SU-DHL-6 (cell line): ENCODE data around the gene OGG1.

Experiments
- H2AFZ ChIP-seq: fragments of 200-600 bp; sonication (generic); 2 replicates; pipeline ENCODE4 v1.6.1; 2014; ENCODE audit warnings: low read depth, mild to moderate bottlenecking, moderate library complexity, mixed read lengths, antibody characterized with exemption, low read length; ENCODE audit not compliant: severe bottlenecking
- H3F3A ChIP-seq: fragments of 200-600 bp; shearing (Covaris generic); 2 replicates; pipeline ENCODE4 v1.6.0; 2016; ENCODE audit warnings: antibody characterized with exemption, mild to moderate bottlenecking; ENCODE audit not compliant: insufficient read depth
- H3K27ac ChIP-seq: fragments of 200-600 bp; sonication (generic); 2 replicates; pipeline ENCODE4 v1.5.1; 2016; ENCODE audit warnings: low read depth, mild to moderate bottlenecking, low read length, moderate library complexity, mixed read lengths
- H3K27me3 ChIP-seq: fragments of 200-600 bp; sonication (generic), shearing (Covaris generic); 2 replicates; pipeline ENCODE4 v1.6.0; 2014; ENCODE audit warnings: mild to moderate bottlenecking, low read length
- H3K36me3 ChIP-seq: fragments of 200-600 bp; sonication (generic); 2 replicates; pipeline ENCODE4 v1.6.1; 2014; ENCODE audit warnings: mild to moderate bottlenecking, low read length, mixed read lengths
- H3K4me2 ChIP-seq: fragments of 300-600, 200-600 bp; shearing (Covaris generic), sonication (generic); 2 replicates; pipeline ENCODE4 v1.6.0; 2014; ENCODE audit warnings: low read length, low read depth, mild to moderate bottlenecking; ENCODE audit not compliant: poor library complexity, severe bottlenecking
- H3K4me3 ChIP-seq: fragments of 200-600 bp; sonication (generic); 2 replicates; pipeline ENCODE4 v1.5.1; 2014; ENCODE audit warnings: antibody characterized with exemption, low read length, mild to moderate bottlenecking, mixed read lengths; ENCODE audit not compliant: insufficient read depth, poor library complexity, severe bottlenecking
- H3K79me2 ChIP-seq: fragments of 200-600 bp; sonication (generic); 2 replicates; pipeline ENCODE4 v1.6.1; 2014; ENCODE audit warnings: mild to moderate bottlenecking, low read length, moderate library complexity; ENCODE audit not compliant: insufficient read depth
- H3K9ac ChIP-seq: fragments of 200-600 bp; sonication (generic); 2 replicates; pipeline ENCODE4 v1.7.0; 2014; ENCODE audit warnings: mild to moderate bottlenecking, low read length
- H3K9me2 ChIP-seq: fragments of 200-600 bp; sonication (generic); replicated peaks from 2 replicates; pipeline ENCODE4 v1.6.1; 2014; ENCODE audit warnings: low read length; ENCODE audit not compliant: insufficient read depth
- H3K9me3 ChIP-seq: fragments of 200-600 bp; sonication (generic); 2 replicates; pipeline ENCODE4 v1.6.1; 2014; ENCODE audit warnings: low read length, mixed read lengths; ENCODE audit not compliant: insufficient read depth
- H4K20me1 ChIP-seq: fragments of 200-600 bp; sonication (generic); 2 replicates; pipeline ENCODE4 v1.6.1; 2014; ENCODE audit warnings: low read depth, mild to moderate bottlenecking, antibody characterized with exemption, low read length, moderate library complexity, mixed read lengths
- CTCF ChIP-seq: fragments of 200-600 bp; sonication (generic); IDR thresholded peaks from one replicate; pipeline ENCODE4 v1.5.1; 2017; ENCODE audit warnings: antibody characterized with exemption, mild to moderate bottlenecking, low read length, moderate library complexity; ENCODE audit not compliant: insufficient read depth, poor library complexity, severe bottlenecking
- EZH2phosphoT487 ChIP-seq: fragments of 200-600 bp; sonication (generic), shearing (Covaris generic); conservative IDR thresholded peaks from 2 replicates; pipeline ENCODE4 v1.6.1; 2018; ENCODE audit warnings: mild to moderate bottlenecking, antibody characterized with exemption, low read length, moderate library complexity, mixed read lengths

The OGG1 gene

DNA sequence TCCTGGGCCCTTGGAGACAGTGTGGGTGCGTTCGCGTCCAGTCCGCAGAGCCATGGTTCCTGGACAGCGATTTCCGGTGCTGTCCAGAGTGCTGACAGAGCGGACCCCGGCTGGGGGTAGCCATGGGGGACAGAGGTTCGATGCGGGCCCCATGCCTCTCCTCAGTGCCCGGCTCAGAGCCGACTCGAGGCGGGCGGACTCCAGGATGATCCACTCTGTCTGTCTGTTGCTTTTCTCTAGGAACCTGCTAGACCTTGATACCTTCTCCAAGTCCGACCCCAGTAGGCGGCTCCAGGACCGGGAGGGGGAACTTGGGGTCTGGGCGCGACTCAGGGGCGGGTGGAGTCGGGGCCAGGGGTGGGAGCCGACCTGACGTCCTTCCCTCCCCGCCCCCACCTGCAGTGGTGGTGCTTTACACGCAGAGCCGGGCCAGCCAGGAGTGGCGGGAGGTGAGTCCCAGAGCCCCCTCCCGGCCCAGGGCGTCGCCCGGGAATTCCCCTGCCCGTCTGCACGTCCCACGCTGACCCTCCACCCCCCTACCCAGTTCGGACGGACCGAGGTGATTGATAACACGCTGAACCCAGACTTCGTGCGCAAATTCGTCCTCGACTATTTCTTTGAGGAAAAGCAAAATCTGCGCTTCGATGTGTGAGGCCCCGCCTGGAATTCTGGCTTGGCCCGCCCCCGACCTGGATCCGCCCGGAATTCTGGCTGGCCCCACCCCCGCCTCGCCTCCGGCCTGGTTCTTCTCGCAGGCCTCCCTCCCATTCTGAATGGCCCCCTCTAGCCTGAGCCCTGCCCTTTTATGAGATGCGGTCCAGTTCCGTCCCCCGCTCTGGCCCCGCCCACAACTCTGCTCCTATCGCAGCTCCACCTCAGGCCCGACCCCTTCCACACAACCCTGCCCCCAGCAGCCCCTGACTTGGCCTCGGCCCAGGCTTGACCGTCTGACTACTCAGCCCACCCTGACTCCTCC is 45.1 kb upstream of the OGG1 start:
- H3F3A ChIP-seq: no peaks in the 10 kb centered on the region
- H3K4me2 ChIP-seq: no peak overlapping the region
- H3K79me2 ChIP-seq: no peaks in the 10 kb centered on the region
- H3K9me2 ChIP-seq: no peaks in the 10 kb centered on the region
- H3K9ac ChIP-seq: no peak overlapping the region
- no peaks in the 10 kb centered on the region for H3K9me3 ChIP-seq
- H3K36me3 ChIP-seq: no peaks in the 10 kb centered on the region
- no peaks in the 10 kb centered on the region for H3K27me3 ChIP-seq
- no peak overlapping the region for H2AFZ ChIP-seq
- H4K20me1 ChIP-seq: no peaks in the 10 kb centered on the region
- no peak overlapping the region for H3K27ac ChIP-seq
- no peak overlapping the region for H3K4me3 ChIP-seq
- no peak for TF ChIP-seq CTCF
- no peak for TF ChIP-seq EZH2phosphoT487

DNA sequence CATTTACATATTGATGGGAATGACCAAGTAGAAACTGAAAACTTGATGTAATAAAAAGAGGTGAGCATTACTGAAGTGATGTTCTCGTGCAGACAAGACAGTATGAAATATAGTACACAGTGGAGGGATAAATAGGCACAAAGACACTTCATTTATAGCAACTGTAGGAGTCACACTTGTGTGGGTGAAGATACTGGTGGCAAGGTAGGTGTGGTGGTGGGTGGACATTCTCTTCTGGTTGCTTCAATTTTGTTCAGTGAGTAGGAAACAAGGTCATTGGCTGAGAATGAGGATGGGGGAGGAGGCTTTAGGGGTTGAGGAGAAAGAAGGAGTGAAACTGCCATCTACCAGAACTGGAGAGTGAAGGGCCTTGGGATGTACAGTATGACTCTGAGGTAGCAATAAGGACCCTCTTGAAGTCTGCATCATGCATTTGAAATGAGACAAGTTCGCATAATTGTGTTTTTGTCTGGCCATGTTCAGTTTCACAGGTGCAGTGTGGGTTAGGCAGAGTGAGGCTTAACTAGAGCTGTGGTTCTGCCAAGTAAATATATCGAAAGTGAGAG is 39.5 kb upstream of the OGG1 start:
- H3F3A ChIP-seq: no peaks in the 10 kb centered on the region
- H3K27me3 ChIP-seq: no peaks in the 10 kb centered on the region
- H3K9me3 ChIP-seq: no peaks in the 10 kb centered on the region
- H4K20me1 ChIP-seq: no peaks in the 10 kb centered on the region
- no peaks in the 10 kb centered on the region for H3K36me3 ChIP-seq
- TF ChIP-seq CTCF: no peak
- no peak for TF ChIP-seq EZH2phosphoT487
- H3K27ac ChIP-seq: no peak overlapping the region
- no peak overlapping the region for H3K4me3 ChIP-seq
- H3K79me2 ChIP-seq: no peaks in the 10 kb centered on the region
- H3K9ac ChIP-seq: no peak overlapping the region
- no peak overlapping the region for H2AFZ ChIP-seq
- no peaks in the 10 kb centered on the region for H3K9me2 ChIP-seq
- H3K4me2 ChIP-seq: no peak overlapping the region

GRCh38 chr3:9712415-9712814 is 37.3 kb upstream of the OGG1 start:
- no peak overlapping the region for H2AFZ ChIP-seq
- no peak overlapping the region for H3K9ac ChIP-seq
- H3K4me2 ChIP-seq: no peak overlapping the region
- H3K9me3 ChIP-seq: no peaks in the 10 kb centered on the region
- no peaks in the 10 kb centered on the region for H3K79me2 ChIP-seq
- TF ChIP-seq CTCF (no peak), EZH2phosphoT487 (no peak)
- H4K20me1 ChIP-seq: no peaks in the 10 kb centered on the region
- H3K27ac ChIP-seq: no peak overlapping the region
- H3F3A ChIP-seq: no peaks in the 10 kb centered on the region
- H3K27me3 ChIP-seq: no peaks in the 10 kb centered on the region
- no peaks in the 10 kb centered on the region for H3K9me2 ChIP-seq
- H3K36me3 ChIP-seq: no peaks in the 10 kb centered on the region
- H3K4me3 ChIP-seq: no peak overlapping the region
